ENCODE data around the gene EN2. TPM values are rescaled to one million over a fixed set of nuclear protein-coding genes. Genes with fewer than 3 reads are reported as not detected.

The EN2 gene
- total RNA-seq, 4 donors from 2014 or later, result 0.13 to 0.15 TPM; not detected in 2

- peaks cover 100% of the 10 kb centered on the region for H3K27me3 ChIP-seq
- WGBS, 2 donors (ENCODE audit: low coverage in 1 of 2), result 7% methylated on average over 3 of the region's 78 CpGs; no CpG with 5 or more reads in 1 of the 2 donors
- H3K36me3 ChIP-seq, result no peaks in the 10 kb centered on the region
- H3K9me3 ChIP-seq, result no peaks in the 10 kb centered on the region
- H3K27ac ChIP-seq, result no peak overlapping the region
- no peak for ATAC-seq
- TF ChIP-seq EP300 (IDR thresholded peaks at IDR 0.05), result no peak
- no peak for TF ChIP-seq CTCF (IDR thresholded peaks at IDR 0.05)
- TF ChIP-seq POLR2A (IDR thresholded peaks at IDR 0.05), result no peak
- no peak for TF ChIP-seq POLR2AphosphoS5 (IDR thresholded peaks at IDR 0.05)
- H3K4me3 ChIP-seq, result peak overlapping the region in 1 of 2 donors; percentile 12
- peaks cover 0 to 38% (median 20%) of the 10 kb centered on the region in 3 donors for H3K4me1 ChIP-seq
Measured at GRCh38 chr7:155466814-155467733, 9.1 kb downstream of the EN2 start.

GRCh38 chr7:155467846-155468784, 10.2 kb downstream of the EN2 start:
- TF ChIP-seq POLR2A (IDR thresholded peaks at IDR 0.05) (no peak), CTCF (IDR thresholded peaks at IDR 0.05) (no peak), EP300 (IDR thresholded peaks at IDR 0.05) (no peak), POLR2AphosphoS5 (IDR thresholded peaks at IDR 0.05) (no peak)
- peaks cover 0 to 38% (median 20%) of the 10 kb centered on the region in 3 donors for H3K4me1 ChIP-seq
- no peak overlapping the region for H3K27ac ChIP-seq
- peak; percentile 35 for ATAC-seq
- no peaks in the 10 kb centered on the region for H3K36me3 ChIP-seq
- H3K27me3 ChIP-seq, result peaks cover 100% of the 10 kb centered on the region
- H3K4me3 ChIP-seq, result peak overlapping the region in 1 of 2 donors; percentile 32
- whole genome bisulfite sequencing, 2 donors (ENCODE audit: low coverage in 1 of 2), result 0 to 1% methylated on average over 1 to 19 of the region's 70 CpGs
- H3K9me3 ChIP-seq, result no peaks in the 10 kb centered on the region

GRCh38 chr7:155468785-155469148, 10.8 kb downstream of the EN2 start:
- no peaks in the 10 kb centered on the region for H3K36me3 ChIP-seq
- ATAC-seq, result no peak
- 6 to 11% methylated on average over 9 to 10 of the region's 10 CpGs for WGBS, 2 donors (ENCODE audit: low coverage in 1 of 2)
- TF ChIP-seq POLR2A (IDR thresholded peaks at IDR 0.05) (no peak), EP300 (IDR thresholded peaks at IDR 0.05) (no peak), POLR2AphosphoS5 (IDR thresholded peaks at IDR 0.05) (no peak), CTCF (IDR thresholded peaks at IDR 0.05) (no peak)
- H3K27me3 ChIP-seq, result peaks cover 100% of the 10 kb centered on the region
- H3K27ac ChIP-seq, result no peak overlapping the region
- peaks cover 0 to 38% (median 20%) of the 10 kb centered on the region in 3 donors for H3K4me1 ChIP-seq
- no peak overlapping the region for H3K4me3 ChIP-seq
- H3K9me3 ChIP-seq, result no peaks in the 10 kb centered on the region

- ATAC-seq, result no peak
- no peak overlapping the region for H3K4me3 ChIP-seq
- H3K4me1 ChIP-seq, result peaks cover 0 to 38% (median 20%) of the 10 kb centered on the region in 3 donors
- no peaks in the 10 kb centered on the region for H3K9me3 ChIP-seq
- no peaks in the 10 kb centered on the region for H3K36me3 ChIP-seq
- H3K27me3 ChIP-seq, result peaks cover 100% of the 10 kb centered on the region
- no peak for TF ChIP-seq POLR2A (IDR thresholded peaks at IDR 0.05)
- TF ChIP-seq EP300 (IDR thresholded peaks at IDR 0.05), result no peak
- TF ChIP-seq POLR2AphosphoS5 (IDR thresholded peaks at IDR 0.05), result no peak
- TF ChIP-seq CTCF (IDR thresholded peaks at IDR 0.05), result no peak
- WGBS, 2 donors (ENCODE audit: low coverage in 1 of 2), result 6 to 11% methylated on average over 3 to 5 of the region's 12 CpGs
- H3K27ac ChIP-seq, result no peak overlapping the region
Measured at GRCh38 chr7:155469311-155470185, 11.6 kb downstream of the EN2 start.

Measured in gastroesophageal sphincter (tissue), 4 donors.